GM06990 (cell line): ENCODE data around the gene UPF1.

ENCODE experiments used
- DNase-seq: peaks from one replicate; pipeline ENCODE4 v3.0.0-alpha.2; 2011; ENCODE audit not compliant: insufficient read length; ENCODE audit errors: extremely low read depth
- H3K27me3 ChIP-seq: replicated peaks from 2 replicates; pipeline ENCODE4 v1.6.0; 2011; ENCODE audit warnings: low read length; ENCODE audit not compliant: control insufficient read depth, insufficient read depth
- H3K36me3 ChIP-seq: 2 replicates; pipeline ENCODE4 v1.5.1; 2011; ENCODE audit warnings: low read length; ENCODE audit not compliant: control insufficient read depth, insufficient read depth
- H3K4me3 ChIP-seq: replicated peaks from 2 replicates; pipeline ENCODE4 v1.5.1; 2011; ENCODE audit warnings: low read depth, mild to moderate bottlenecking, control low read depth, low read length
- TF ChIP-seq, protein P1 (sequence below): IDR thresholded peaks from 2 replicates; pipeline ENCODE4 v1.5.1; 2011; ENCODE audit warnings: low read length, control low read depth, mild to moderate bottlenecking, inconsistent platforms; ENCODE audit not compliant: insufficient read depth, poor library complexity, severe bottlenecking

The UPF1 gene

DNA sequence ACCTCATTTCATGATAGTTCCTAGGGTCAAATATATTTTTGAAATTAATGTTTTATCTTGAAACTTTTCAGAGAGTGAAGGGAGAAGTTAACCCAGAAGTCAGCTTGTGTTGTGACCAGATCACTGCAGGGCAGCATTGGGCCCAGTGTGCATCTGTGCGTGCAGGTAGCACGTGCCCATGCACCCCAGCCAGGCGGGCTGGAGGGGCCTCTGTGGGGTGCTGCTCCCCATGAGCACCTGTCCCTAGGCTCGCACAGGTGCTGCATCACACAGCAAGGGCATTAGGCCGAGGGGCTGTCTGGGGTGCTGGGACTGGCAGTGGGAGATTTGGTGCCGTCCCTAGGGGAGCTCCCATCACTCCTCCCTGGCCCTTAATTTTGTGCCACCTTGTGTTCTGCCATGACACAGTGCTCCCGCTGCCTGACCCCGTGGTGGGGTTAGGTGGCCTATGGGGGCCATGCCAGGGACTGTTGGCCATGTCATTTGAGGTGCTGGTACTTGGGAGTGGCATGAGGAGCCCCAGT is 13.1 kb downstream of the UPF1 start:
- Histone ChIP-seq H3K36me3 (peaks cover 19% of the 10 kb centered on the region), H3K27me3 (no peaks in the 10 kb centered on the region)
- TF ChIP-seq, protein P1, sequence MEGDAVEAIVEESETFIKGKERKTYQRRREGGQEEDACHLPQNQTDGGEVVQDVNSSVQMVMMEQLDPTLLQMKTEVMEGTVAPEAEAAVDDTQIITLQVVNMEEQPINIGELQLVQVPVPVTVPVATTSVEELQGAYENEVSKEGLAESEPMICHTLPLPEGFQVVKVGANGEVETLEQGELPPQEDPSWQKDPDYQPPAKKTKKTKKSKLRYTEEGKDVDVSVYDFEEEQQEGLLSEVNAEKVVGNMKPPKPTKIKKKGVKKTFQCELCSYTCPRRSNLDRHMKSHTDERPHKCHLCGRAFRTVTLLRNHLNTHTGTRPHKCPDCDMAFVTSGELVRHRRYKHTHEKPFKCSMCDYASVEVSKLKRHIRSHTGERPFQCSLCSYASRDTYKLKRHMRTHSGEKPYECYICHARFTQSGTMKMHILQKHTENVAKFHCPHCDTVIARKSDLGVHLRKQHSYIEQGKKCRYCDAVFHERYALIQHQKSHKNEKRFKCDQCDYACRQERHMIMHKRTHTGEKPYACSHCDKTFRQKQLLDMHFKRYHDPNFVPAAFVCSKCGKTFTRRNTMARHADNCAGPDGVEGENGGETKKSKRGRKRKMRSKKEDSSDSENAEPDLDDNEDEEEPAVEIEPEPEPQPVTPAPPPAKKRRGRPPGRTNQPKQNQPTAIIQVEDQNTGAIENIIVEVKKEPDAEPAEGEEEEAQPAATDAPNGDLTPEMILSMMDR: no peak

DNA sequence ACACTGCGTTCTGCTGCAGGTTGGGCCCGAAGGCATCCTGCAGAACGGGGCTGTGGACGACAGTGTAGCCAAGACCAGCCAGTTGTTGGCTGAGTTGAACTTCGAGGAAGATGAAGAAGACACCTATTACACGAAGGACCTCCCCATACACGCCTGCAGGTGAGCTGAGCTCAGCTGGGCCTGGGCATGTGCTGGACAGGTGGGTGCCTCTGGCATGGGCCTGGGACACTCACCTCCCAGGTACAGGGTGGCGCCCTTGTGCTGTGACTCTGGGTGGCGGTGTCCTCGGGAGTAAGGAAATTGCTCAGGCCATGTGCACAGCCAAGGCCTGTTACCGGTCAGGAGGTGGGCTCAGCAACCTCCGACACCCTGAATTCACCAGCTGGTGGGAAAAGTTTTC is 14.2 kb downstream of the UPF1 start:
- H3K4me3 ChIP-seq: no peak overlapping the region
- peaks cover 27% of the 10 kb centered on the region for H3K36me3 ChIP-seq
- no peak for DNase-seq
- no peaks in the 10 kb centered on the region for H3K27me3 ChIP-seq
- TF ChIP-seq, protein P1: no peak

More for the DNA sequence above, 13.1 kb downstream of the UPF1 start:
- no peak for DNase-seq
- no peak overlapping the region for H3K4me3 ChIP-seq

DNA sequence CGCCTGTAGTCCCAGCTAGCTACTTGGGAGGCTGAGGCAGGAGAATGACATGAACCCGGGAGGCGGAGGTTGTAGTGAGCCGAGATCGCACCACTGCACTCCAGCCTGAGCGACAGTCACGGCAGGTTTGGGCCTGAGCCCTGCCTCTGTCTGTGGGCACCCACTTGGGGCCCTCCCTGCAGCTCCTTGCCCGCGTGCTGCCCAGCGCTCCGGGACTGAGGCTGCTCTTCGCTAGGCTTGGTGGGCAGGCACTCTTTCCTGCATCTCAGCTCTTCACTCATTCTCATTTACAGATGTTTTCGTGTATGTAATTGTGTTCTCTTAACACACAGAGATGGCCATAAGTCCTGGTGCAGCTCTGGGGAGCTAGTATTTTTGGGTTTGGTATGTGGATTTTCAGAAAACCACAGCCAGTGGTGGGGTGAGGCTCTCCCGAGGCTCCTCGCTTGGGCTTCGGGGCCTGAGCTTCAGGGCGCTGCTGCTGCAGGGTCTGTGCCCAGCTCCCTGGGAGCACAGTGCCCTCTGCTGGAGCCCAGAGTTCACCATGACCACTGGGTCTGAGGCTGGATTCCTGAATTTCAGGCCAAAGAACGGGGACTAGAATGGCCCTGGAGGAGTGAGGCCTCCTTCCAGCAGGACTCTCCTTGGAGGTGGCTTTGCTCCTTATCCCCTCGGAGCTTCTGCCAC is 15.2 kb downstream of the UPF1 start:
- Histone ChIP-seq H3K4me3 (no peak overlapping the region), H3K36me3 (peaks cover 35% of the 10 kb centered on the region), H3K27me3 (no peaks in the 10 kb centered on the region)
- TF ChIP-seq, protein P1: peak; percentile 93
- no peak for DNase-seq

DNA sequence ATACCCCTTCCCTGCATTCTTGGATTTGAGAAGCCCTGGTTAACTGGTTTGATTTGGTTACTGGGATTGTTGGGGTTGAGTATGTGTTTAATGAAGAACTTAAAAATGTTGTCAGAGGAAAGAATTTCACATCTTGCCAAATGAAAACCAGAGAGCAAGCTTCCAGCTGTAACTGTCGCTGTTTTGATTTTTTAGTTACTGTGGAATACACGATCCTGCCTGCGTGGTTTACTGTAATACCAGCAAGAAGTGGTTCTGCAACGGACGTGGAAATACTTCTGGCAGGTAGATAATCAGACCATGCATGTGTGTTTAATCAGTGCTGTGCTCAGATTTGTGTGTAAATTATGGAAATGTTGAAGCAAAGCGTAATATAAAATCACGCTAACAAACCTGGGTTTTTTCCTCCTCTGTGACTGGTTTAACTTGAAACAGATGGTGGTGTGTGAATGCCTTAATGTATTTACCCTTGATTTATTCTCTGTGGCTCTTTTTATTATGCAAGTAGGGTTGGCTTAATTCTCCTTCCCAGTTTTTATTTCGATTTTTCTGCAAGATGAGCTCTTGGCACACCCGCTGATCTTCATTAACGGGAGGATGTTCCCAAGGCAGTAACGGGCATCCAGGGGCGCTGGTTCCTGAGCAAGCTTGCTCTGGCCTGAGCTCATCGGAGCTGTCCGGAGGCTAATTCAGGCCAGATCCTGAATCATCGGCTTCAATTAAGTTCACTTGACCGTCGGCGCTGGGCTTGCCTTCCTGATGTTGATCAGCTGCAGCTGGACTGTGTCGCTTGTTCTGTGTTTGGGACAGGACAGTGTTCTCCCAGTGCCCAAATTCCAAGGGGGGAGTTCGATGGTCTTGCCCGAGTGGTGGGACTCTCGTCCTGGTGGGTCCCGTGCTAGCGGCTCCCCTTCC is 16.0 kb downstream of the UPF1 start:
- TF ChIP-seq, protein P1: no peak
- Histone ChIP-seq H3K27me3 (no peaks in the 10 kb centered on the region), H3K36me3 (peaks cover 39% of the 10 kb centered on the region), H3K4me3 (no peak overlapping the region)
- no peak for DNase-seq

DNA sequence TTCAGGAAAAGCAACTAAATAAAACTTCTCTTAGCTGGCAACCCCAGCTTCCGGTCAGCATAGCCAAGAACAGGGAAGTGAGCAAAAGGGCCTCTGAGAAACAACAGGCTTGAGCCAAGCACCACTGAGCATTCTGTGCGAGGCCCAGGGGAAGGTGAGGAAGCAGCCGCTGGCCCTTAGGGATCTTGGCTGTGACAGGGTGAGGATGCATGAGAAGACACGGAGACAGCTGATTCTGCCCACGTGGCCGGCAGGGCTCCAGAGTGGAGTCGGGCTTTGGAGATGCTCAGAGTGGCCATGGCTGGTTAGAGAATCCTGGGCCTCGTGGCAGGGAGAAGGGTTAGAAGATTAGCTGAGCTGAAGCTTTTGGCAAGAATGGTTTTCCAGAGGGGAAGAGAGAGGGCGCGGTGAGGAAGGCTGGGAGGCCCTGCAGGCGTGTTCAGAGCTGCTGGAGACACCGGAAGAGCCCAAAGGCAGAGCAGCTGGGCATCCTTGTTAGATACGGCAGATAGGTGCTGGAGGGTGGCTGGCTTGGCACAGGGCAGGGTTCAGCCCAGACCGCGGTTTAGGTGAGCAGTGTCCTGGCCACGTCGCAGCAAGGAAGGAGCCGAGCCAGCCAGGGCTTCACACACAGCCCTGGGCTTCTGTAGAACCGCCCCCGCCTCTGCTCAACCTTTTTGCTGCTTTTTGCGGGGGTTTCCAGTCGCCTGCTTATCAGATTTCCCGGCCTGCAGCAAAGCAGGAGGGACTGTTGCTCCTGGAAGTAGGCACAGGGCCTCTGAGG is 17.3 kb downstream of the UPF1 start:
- H3K36me3 ChIP-seq: peaks cover 49% of the 10 kb centered on the region
- H3K27me3 ChIP-seq: no peaks in the 10 kb centered on the region
- DNase-seq: no peak
- TF ChIP-seq, protein P1: no peak
- H3K4me3 ChIP-seq: no peak overlapping the region; the same call in 1 of the 2 replicates
